HG03432 (cell line): ENCODE measurements around the gene N4BP2L2.

Experiments
- ATAC-seq: cut with Tn5 transposase; IDR thresholded peaks from one replicate; pipeline ENCODE4 v1.9.1; 2021; ENCODE audit warnings: mild to moderate bottlenecking, moderate library complexity; ENCODE audit not compliant: unreplicated experiment

Gene N4BP2L2

GRCh38 chr13:32383836-32384618 lies 154.6 kb downstream of the N4BP2L2 start:
- no peak for ATAC-seq
